ENCODE measurements around the gene RAD54L. TPM values are rescaled to one million over a fixed set of nuclear protein-coding genes. Genes with fewer than 3 reads are reported as not detected.
A peak's percentile ranks its signal among the peaks of the same experiment; 100 is the strongest.

Gene RAD54L
- total RNA-seq, 1 experiment from 2014 or later = 54.7 TPM

- TF ChIP-seq, protein P1, sequence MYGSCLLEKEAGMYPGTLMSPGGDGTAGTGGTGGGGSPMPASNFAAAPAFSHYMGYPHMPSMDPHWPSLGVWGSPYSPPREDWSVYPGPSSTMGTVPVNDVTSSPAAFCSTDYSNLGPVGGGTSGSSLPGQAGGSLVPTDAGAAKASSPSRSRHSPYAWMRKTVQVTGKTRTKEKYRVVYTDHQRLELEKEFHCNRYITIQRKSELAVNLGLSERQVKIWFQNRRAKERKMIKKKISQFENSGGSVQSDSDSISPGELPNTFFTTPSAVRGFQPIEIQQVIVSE (CRISPR knock-in tag; IDR thresholded peaks at IDR 0.05; ENCODE audit: borderline replicate concordance) = no peak
- TF ChIP-seq E2F1 (CRISPR knock-in tag; IDR thresholded peaks at IDR 0.05) (no peak), ZNF232 (CRISPR knock-in tag; IDR thresholded peaks at IDR 0.05) (peak; percentile 62; the same call in 1 of the 2 replicates), ZNF425 (CRISPR knock-in tag; conservative IDR thresholded peaks at IDR 0.05) (no peak), TEAD1 (CRISPR knock-in tag; IDR thresholded peaks at IDR 0.05) (0 out of 2 replicates have a peak, but pooled peaks have one; percentile 19), ZNF317 (CRISPR knock-in tag; IDR thresholded peaks at IDR 0.05; ENCODE audit: borderline replicate concordance, low read depth) (no peak), SMAD3 (CRISPR knock-in tag; IDR thresholded peaks at IDR 0.05; ENCODE audit: borderline replicate concordance) (0 out of 2 replicates have a peak, but pooled peaks have one; percentile 67)
Measured at GRCh38 chr1:46247436-46248121, at the start of gene RAD54L (continued).

DNA sequence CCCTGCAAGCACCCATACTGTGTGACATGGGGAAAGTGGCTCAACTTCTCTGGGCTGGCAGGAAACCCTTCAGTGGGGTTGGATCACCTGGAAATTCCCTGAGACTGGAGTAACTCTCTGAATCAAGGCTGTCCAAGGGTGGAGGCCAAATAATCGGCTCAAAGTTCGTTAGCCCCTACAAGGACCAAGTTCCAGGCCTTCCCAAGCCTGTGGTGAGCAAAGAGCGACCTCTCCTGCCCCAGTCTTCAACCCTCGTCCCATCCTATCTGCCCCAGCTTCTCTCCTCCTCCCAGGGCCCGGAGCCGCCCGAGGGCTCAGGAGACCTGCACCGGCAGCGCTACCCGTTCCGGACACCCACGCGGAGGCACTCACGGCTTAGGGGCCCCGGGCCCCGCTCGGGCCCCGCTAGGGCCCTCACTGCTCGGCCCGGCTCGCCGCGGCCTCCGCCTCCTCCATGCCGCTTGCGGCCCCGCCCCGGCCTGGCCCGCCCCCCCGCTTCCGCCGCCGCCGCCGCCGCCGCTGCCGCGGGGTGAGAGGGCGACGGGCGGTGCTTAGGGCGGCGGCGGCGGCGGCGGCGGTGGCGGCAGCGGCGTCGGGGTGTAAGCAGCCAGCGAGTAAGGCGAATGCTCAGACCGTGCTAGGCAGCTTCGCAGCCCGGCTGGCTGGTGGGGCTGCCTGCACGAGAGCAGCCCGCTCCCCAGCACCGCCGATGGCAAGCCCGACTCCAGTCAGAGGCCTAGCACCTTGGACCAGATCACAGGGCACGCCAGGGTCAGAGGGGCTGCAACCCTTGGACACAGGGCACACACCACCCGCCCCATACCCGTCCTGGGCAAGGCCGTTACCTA lies 49.4 kb upstream of the RAD54L start, which contains the start of gene POMGNT1:
TSS of gene POMGNT1 (minus strand) at position 471 of the 848 bp plus-strand sequence. CDS start 613 bp downstream, outside the sequence.
- ATAC-seq (peak; percentile 76), DNase-seq (ENCODE audit: low spot score) (peak; percentile 64)
- Mint-ChIP-seq H3K27ac (no peak within 1 kb of the TSS), H3K36me3 (peaks cover 6% of the 10 kb centered on the region; the same call in 1 of the 2 replicates), H3K9me3 (no peaks in the 10 kb centered on the region), H3K4me1 (peaks cover 15% of the 10 kb centered on the region), H3K27me3 (ENCODE audit: low read depth) (no peaks in the 10 kb centered on the region; the same call in 1 of the 2 replicates), H3K4me3 (peak within 1 kb of the TSS; percentile 75)
- CTCF ChIA-PET = interaction anchor here (0.9 to 5.0 kb wide), 3 partner anchors 24 to 49 kb away, joined by 3 to 55 read pairs (median 4); partner anchors contain the start of gene RAD54L
- TF ChIP-seq ZNF396 (CRISPR knock-in tag; IDR thresholded peaks at IDR 0.05; ENCODE audit: borderline replicate concordance) (no peak), SOX15 (CRISPR knock-in tag; IDR thresholded peaks at IDR 0.05) (no peak), ZNF263 (CRISPR knock-in tag; IDR thresholded peaks at IDR 0.05; ENCODE audit: low read depth) (0 out of 2 replicates have a peak, but pooled peaks have one; percentile 25), ELF4 (CRISPR knock-in tag; IDR thresholded peaks at IDR 0.05; ENCODE audit: low read depth) (no peak), MAX (CRISPR knock-in tag; IDR thresholded peaks at IDR 0.05) (0 out of 2 replicates have a peak, but pooled peaks have one; percentile 18), FOXK1 (CRISPR knock-in tag; IDR thresholded peaks at IDR 0.05) (no peak), FOXP4 (CRISPR knock-in tag; IDR thresholded peaks at IDR 0.05) (no peak), ZBTB43 (CRISPR knock-in tag; IDR thresholded peaks at IDR 0.05) (no peak), PRRX2 (CRISPR knock-in tag; IDR thresholded peaks at IDR 0.05) (no peak), GTF2I (CRISPR knock-in tag; conservative IDR thresholded peaks at IDR 0.05) (peak; percentile 81; the same call in 1 of the 2 replicates), GRHL2 (CRISPR knock-in tag; IDR thresholded peaks at IDR 0.05; ENCODE audit: insufficient replicate concordance, severe bottlenecking) (no peak), RELA (CRISPR knock-in tag; IDR thresholded peaks at IDR 0.05; ENCODE audit: borderline replicate concordance) (no peak), NR1H2 (CRISPR knock-in tag; IDR thresholded peaks at IDR 0.05) (no peak), SP1 (CRISPR knock-in tag; conservative IDR thresholded peaks at IDR 0.05) (peak; percentile 60; the same call in 1 of the 2 replicates), EMX1 (CRISPR knock-in tag; IDR thresholded peaks at IDR 0.05) (no peak), TEAD1 (CRISPR knock-in tag; IDR thresholded peaks at IDR 0.05) (peak; percentile 52), JAZF1 (CRISPR knock-in tag; IDR thresholded peaks at IDR 0.05) (no peak), JUN (CRISPR knock-in tag; IDR thresholded peaks at IDR 0.05) (no peak)
- POLR2A ChIA-PET = interaction anchor here (0.6 to 1.4 kb wide), 2 partner anchors 26 to 154 kb away, joined by 3 read pairs; no protein-coding TSS in a partner anchor
